ENCODE data around the gene XG. TPM values are rescaled to one million over a fixed set of nuclear protein-coding genes. Genes with fewer than 3 reads are reported as not detected.

Gene XG
- total RNA-seq, 1 experiment from 2014 or later: 1.0 TPM

- ChIA-PET CTCF (no interaction called here), POLR2A (no interaction called here)
- Mint-ChIP-seq H3K36me3 (no peaks in the 10 kb centered on the region; the same call in 1 of the 2 replicates), H3K27ac (no peak overlapping the region), H3K9me3 (no peaks in the 10 kb centered on the region), H3K4me3 (no peak overlapping the region), H3K27me3 (ENCODE audit: low read depth) (no peaks in the 10 kb centered on the region), H3K4me1 (peaks cover 31% of the 10 kb centered on the region)
- ATAC-seq: no peak
- TF ChIP-seq ZNF232 (CRISPR knock-in tag; IDR thresholded peaks at IDR 0.05): no peak
- no peak for TF ChIP-seq TEAD4 (CRISPR knock-in tag; IDR thresholded peaks at IDR 0.05)
- no peak for TF ChIP-seq ETV6 (CRISPR knock-in tag; IDR thresholded peaks at IDR 0.05)
- TF ChIP-seq NFE2L1 (CRISPR knock-in tag; IDR thresholded peaks at IDR 0.05): no peak
- TF ChIP-seq IRF2 (CRISPR knock-in tag; IDR thresholded peaks at IDR 0.05; ENCODE audit: borderline replicate concordance, low read depth): no peak
- TF ChIP-seq PRDM15 (CRISPR knock-in tag; IDR thresholded peaks at IDR 0.05): no peak
- no peak for TF ChIP-seq JAZF1 (CRISPR knock-in tag; IDR thresholded peaks at IDR 0.05)
- TF ChIP-seq ELF4 (CRISPR knock-in tag; IDR thresholded peaks at IDR 0.05; ENCODE audit: low read depth): no peak
- no peak for TF ChIP-seq MXD4 (CRISPR knock-in tag; IDR thresholded peaks at IDR 0.05; ENCODE audit: borderline replicate concordance)
- no peak for TF ChIP-seq SMAD3 (CRISPR knock-in tag; IDR thresholded peaks at IDR 0.05; ENCODE audit: borderline replicate concordance)
- TF ChIP-seq IRF1 (CRISPR knock-in tag; IDR thresholded peaks at IDR 0.05): no peak
- no peak for DNase-seq (ENCODE audit: low spot score)
Measured at GRCh38 chrX:2712890-2713840, 38.7 kb upstream of the XG start.

- ATAC-seq: no peak
- no peaks in the 10 kb centered on the region for H3K27me3 Mint-ChIP-seq (ENCODE audit: low read depth)
Measured at GRCh38 chrX:2714551-2714950, 37.3 kb upstream of the XG start.

More at GRCh38 chrX:2714551-2714950, 37.3 kb upstream of the XG start:
- Mint-ChIP-seq H3K27ac (no peak overlapping the region), H3K36me3 (peaks cover 3% of the 10 kb centered on the region), H3K9me3 (no peaks in the 10 kb centered on the region), H3K4me3 (no peak overlapping the region), H3K4me1 (peaks cover 18% of the 10 kb centered on the region)
- DNase-seq (ENCODE audit: low spot score): no peak
- CTCF ChIA-PET: no interaction called here
- no peak for TF ChIP-seq TEAD1 (CRISPR knock-in tag; IDR thresholded peaks at IDR 0.05)
- TF ChIP-seq FOXK1 (CRISPR knock-in tag; IDR thresholded peaks at IDR 0.05): no peak
- no peak for TF ChIP-seq ESRRA (CRISPR knock-in tag; IDR thresholded peaks at IDR 0.05; ENCODE audit: borderline replicate concordance)
- no peak for TF ChIP-seq ZSCAN18 (CRISPR knock-in tag; IDR thresholded peaks at IDR 0.05)
- no peak for TF ChIP-seq E2F5 (CRISPR knock-in tag; IDR thresholded peaks at IDR 0.05)
- POLR2A ChIA-PET: no interaction called here
